ENCODE data around the gene S100A11. TPM values are rescaled to one million over a fixed set of nuclear protein-coding genes. Genes with fewer than 3 reads are reported as not detected.

The S100A11 gene
- total RNA-seq, 1 experiment from 2014 or later: 302 TPM

GRCh38 chr1:152029929-152030211, 6.9 kb downstream of the S100A11 start:
- Histone ChIP-seq H3K79me1 (ENCODE audit: insufficient read depth, low read depth, low read length, poor library complexity, severe bottlenecking) (no peaks in the 10 kb centered on the region), H2BK120ac (ENCODE audit: low read depth, low read length, poor library complexity, severe bottlenecking) (no peak overlapping the region), H3K4me2 (ENCODE audit: insufficient read depth, insufficient read length, low read length) (no peak overlapping the region), H2BK15ac (ENCODE audit: low read depth, low read length) (no peak overlapping the region), H3K9ac (ENCODE audit: extremely low read depth, insufficient read length, low read length) (no peak overlapping the region), H2AFZ (ENCODE audit: low read length) (no peak overlapping the region), H3K4me1 (ENCODE audit: insufficient read depth, low read length) (peaks cover 3% of the 10 kb centered on the region; the same call in 1 of the 2 replicates), H2BK20ac (ENCODE audit: low read depth, low read length, poor library complexity, severe bottlenecking) (no peak overlapping the region), H3K9me3 (ENCODE audit: control insufficient read depth, low read depth, low read length) (no peaks in the 10 kb centered on the region), H4K20me1 (ENCODE audit: control insufficient read depth, insufficient read depth, insufficient read length) (no peaks in the 10 kb centered on the region), H3K79me2 (ENCODE audit: insufficient read depth, low read length) (no peaks in the 10 kb centered on the region), H4K5ac (ENCODE audit: insufficient read length, low read depth, low read length) (no peak overlapping the region), H4K8ac (replicated peaks; ENCODE audit: insufficient read length, low read depth, low read length) (no peak overlapping the region), H3K27ac (ENCODE audit: insufficient read length, low read depth, low read length) (no peak overlapping the region), H4K91ac (ENCODE audit: insufficient read length, low read depth, low read length) (no peak overlapping the region), H3K56ac (ENCODE audit: insufficient read length, low read depth, low read length) (no peak overlapping the region), H3K14ac (ENCODE audit: insufficient read depth, low read length) (no peak overlapping the region), H2AK5ac (ENCODE audit: insufficient read length, low read length) (no peak overlapping the region), H2BK12ac (ENCODE audit: insufficient read length, low read depth, low read length) (no peak overlapping the region), H3T11ph (ENCODE audit: low read length) (no peak overlapping the region), H3K23ac (ENCODE audit: insufficient read length, low read depth, low read length) (no peak overlapping the region), H2BK5ac (ENCODE audit: insufficient read length, low read length) (no peak overlapping the region), H3K18ac (ENCODE audit: insufficient read length, low read depth, low read length) (no peak overlapping the region), H3K27me3 (ENCODE audit: insufficient read depth, low read length) (no peaks in the 10 kb centered on the region), H3K23me2 (ENCODE audit: insufficient read length, low read depth, low read length, poor library complexity, severe bottlenecking) (peaks cover 2% of the 10 kb centered on the region), H3K4ac (ENCODE audit: low read depth, low read length) (no peak overlapping the region)
- H3K4me3 Mint-ChIP-seq: no peak overlapping the region
- no CpG with 5 or more reads among the region's 4 CpGs for WGBS (ENCODE audit: extremely low coverage, insufficient read length, low lambda C conversion rate)
- no peaks in the 10 kb centered on the region for H3K9me3 Mint-ChIP-seq
- peaks cover 7 to 11% of the 10 kb centered on the region in 2 experiments for H3K4me1 Mint-ChIP-seq
- TF ChIP-seq CTCF (conservative IDR thresholded peaks at IDR 0.05): no peak
- H3K27ac Mint-ChIP-seq: no peak overlapping the region
- peaks cover 4 to 29% (median 6%) of the 10 kb centered on the region in 3 experiments; a peak in 6 of 7 replicates for H3K36me3 Mint-ChIP-seq (ENCODE audit: insufficient read depth in 1 of 3, low read depth in 3 of 3)
- no peaks in the 10 kb centered on the region for H3K27me3 Mint-ChIP-seq (ENCODE audit: low read depth)
- DNase-seq: no peak
